ENCODE results near the gene TRPC6. TPM values are rescaled to one million over a fixed set of nuclear protein-coding genes. Genes with fewer than 3 reads are reported as not detected.

TRPC6 gene
- total RNA-seq, 2 experiments from 2014 or later = not detected

- no peak for DNase-seq
- ChIA-PET POLR2A (no interaction called here), CTCF (no interaction called here)
- no peaks in the 10 kb centered on the region for H3K27me3 Mint-ChIP-seq
- no peak overlapping the region for H3K27ac Mint-ChIP-seq
- H3K9me3 Mint-ChIP-seq = no peaks in the 10 kb centered on the region
- H3K4me3 Mint-ChIP-seq = no peak overlapping the region
- H3K36me3 Mint-ChIP-seq (ENCODE audit: low read depth) = no peaks in the 10 kb centered on the region
- H3K4me1 Mint-ChIP-seq = no peaks in the 10 kb centered on the region
Measured at GRCh38 chr11:101509922-101510321, 73.9 kb downstream of the TRPC6 start.

- H3K9me3 Mint-ChIP-seq = no peaks in the 10 kb centered on the region
Measured at GRCh38 chr11:101508370-101508769, 75.4 kb downstream of the TRPC6 start.

GRCh38 chr11:101498891-101499290 lies 84.9 kb downstream of the TRPC6 start:
- Mint-ChIP-seq H3K4me1 (no peaks in the 10 kb centered on the region), H3K9me3 (no peaks in the 10 kb centered on the region), H3K27ac (no peak overlapping the region), H3K27me3 (no peaks in the 10 kb centered on the region), H3K4me3 (no peak overlapping the region), H3K36me3 (ENCODE audit: low read depth) (no peaks in the 10 kb centered on the region)
- POLR2A ChIA-PET = no interaction called here
- CTCF ChIA-PET = no interaction called here
- no peak for DNase-seq

More at GRCh38 chr11:101508370-101508769, 75.4 kb downstream of the TRPC6 start:
- Mint-ChIP-seq H3K4me3 (no peak overlapping the region), H3K27ac (no peak overlapping the region), H3K27me3 (no peaks in the 10 kb centered on the region), H3K4me1 (no peaks in the 10 kb centered on the region), H3K36me3 (ENCODE audit: low read depth) (no peaks in the 10 kb centered on the region)
- POLR2A ChIA-PET = no interaction called here
- CTCF ChIA-PET = no interaction called here
- DNase-seq = no peak

- Mint-ChIP-seq H3K27me3 (no peaks in the 10 kb centered on the region), H3K9me3 (peaks cover 3% of the 10 kb centered on the region), H3K36me3 (ENCODE audit: low read depth) (no peaks in the 10 kb centered on the region), H3K4me3 (no peak overlapping the region), H3K4me1 (no peaks in the 10 kb centered on the region), H3K27ac (no peak overlapping the region)
- POLR2A ChIA-PET = no interaction called here
- DNase-seq = no peak
- CTCF ChIA-PET = no interaction called here
Measured at GRCh38 chr11:101497291-101497690, 86.5 kb downstream of the TRPC6 start.

- no peaks in the 10 kb centered on the region for H3K4me1 Mint-ChIP-seq
- H3K27ac Mint-ChIP-seq = no peak overlapping the region
- no peaks in the 10 kb centered on the region for H3K36me3 Mint-ChIP-seq (ENCODE audit: low read depth)
- DNase-seq = no peak
- ChIA-PET POLR2A (no interaction called here), CTCF (no interaction called here)
- peaks cover 3% of the 10 kb centered on the region for H3K9me3 Mint-ChIP-seq
- no peaks in the 10 kb centered on the region for H3K27me3 Mint-ChIP-seq
- H3K4me3 Mint-ChIP-seq = no peak overlapping the region
Measured at GRCh38 chr11:101487775-101488174, 96.0 kb downstream of the TRPC6 start.

- H3K27me3 Mint-ChIP-seq = no peaks in the 10 kb centered on the region
- POLR2A ChIA-PET = no interaction called here
- H3K4me3 Mint-ChIP-seq = no peak overlapping the region
- no peaks in the 10 kb centered on the region for H3K9me3 Mint-ChIP-seq
- CTCF ChIA-PET = no interaction called here
- no peaks in the 10 kb centered on the region for H3K4me1 Mint-ChIP-seq
- H3K36me3 Mint-ChIP-seq (ENCODE audit: low read depth) = no peaks in the 10 kb centered on the region
- DNase-seq = no peak
- H3K27ac Mint-ChIP-seq = no peak overlapping the region
Measured at GRCh38 chr11:101482556-101483124, 101.2 kb downstream of the TRPC6 start.

GRCh38 chr11:101478587-101479369 lies 105.0 kb downstream of the TRPC6 start:
- no peaks in the 10 kb centered on the region for H3K4me1 Mint-ChIP-seq
- H3K27me3 Mint-ChIP-seq = no peaks in the 10 kb centered on the region
- POLR2A ChIA-PET = no interaction called here

GRCh38 chr11:101477926-101478325 lies 105.9 kb downstream of the TRPC6 start:
- H3K9me3 Mint-ChIP-seq = no peaks in the 10 kb centered on the region
- ChIA-PET POLR2A (no interaction called here), CTCF (interaction anchor here (1.6 kb wide), 1 partner anchor 9 kb away, joined by 3 read pairs; no protein-coding TSS in a partner anchor)
- no peaks in the 10 kb centered on the region for H3K4me1 Mint-ChIP-seq
- no peak overlapping the region for H3K4me3 Mint-ChIP-seq
- no peaks in the 10 kb centered on the region for H3K27me3 Mint-ChIP-seq
- H3K27ac Mint-ChIP-seq = no peak overlapping the region
- DNase-seq = no peak
- H3K36me3 Mint-ChIP-seq (ENCODE audit: low read depth) = no peaks in the 10 kb centered on the region

More at GRCh38 chr11:101478587-101479369, 105.0 kb downstream of the TRPC6 start:
- Mint-ChIP-seq H3K9me3 (no peaks in the 10 kb centered on the region), H3K27ac (no peak overlapping the region), H3K4me3 (no peak overlapping the region), H3K36me3 (ENCODE audit: low read depth) (no peaks in the 10 kb centered on the region)
- no peak for DNase-seq
- CTCF ChIA-PET = interaction anchor here (0.8 to 1.6 kb wide), 2 partner anchors 10 to 13 kb away, joined by 3 to 4 read pairs; no protein-coding TSS in a partner anchor

- no peaks in the 10 kb centered on the region for H3K36me3 Mint-ChIP-seq (ENCODE audit: low read depth)
- H3K27ac Mint-ChIP-seq = no peak overlapping the region
- H3K4me3 Mint-ChIP-seq = no peak overlapping the region
- no peaks in the 10 kb centered on the region for H3K4me1 Mint-ChIP-seq
- H3K27me3 Mint-ChIP-seq = no peaks in the 10 kb centered on the region
- ChIA-PET POLR2A (no interaction called here), CTCF (no interaction called here)
- no peak for DNase-seq
- no peaks in the 10 kb centered on the region for H3K9me3 Mint-ChIP-seq
Measured at GRCh38 chr11:101476191-101476590, 107.6 kb downstream of the TRPC6 start.

- Mint-ChIP-seq H3K27me3 (no peaks in the 10 kb centered on the region), H3K27ac (no peak overlapping the region), H3K9me3 (no peaks in the 10 kb centered on the region), H3K36me3 (ENCODE audit: low read depth) (no peaks in the 10 kb centered on the region), H3K4me3 (no peak overlapping the region), H3K4me1 (no peaks in the 10 kb centered on the region)
- POLR2A ChIA-PET = no interaction called here
- CTCF ChIA-PET = no interaction called here
- DNase-seq = no peak
Measured at GRCh38 chr11:101475699-101476098, 108.1 kb downstream of the TRPC6 start.

- no peaks in the 10 kb centered on the region for H3K36me3 Mint-ChIP-seq (ENCODE audit: low read depth)
- CTCF ChIA-PET = no interaction called here
- no peaks in the 10 kb centered on the region for H3K4me1 Mint-ChIP-seq
- no peak overlapping the region for H3K27ac Mint-ChIP-seq
- POLR2A ChIA-PET = no interaction called here
- no peaks in the 10 kb centered on the region for H3K27me3 Mint-ChIP-seq
- H3K9me3 Mint-ChIP-seq = no peaks in the 10 kb centered on the region
- H3K4me3 Mint-ChIP-seq = no peak overlapping the region
- no peak for DNase-seq
Measured at GRCh38 chr11:101474666-101475065, 109.1 kb downstream of the TRPC6 start.

GRCh38 chr11:101470881-101471520 lies 112.8 kb downstream of the TRPC6 start:
- H3K9me3 Mint-ChIP-seq = no peaks in the 10 kb centered on the region
- H3K36me3 Mint-ChIP-seq (ENCODE audit: low read depth) = no peaks in the 10 kb centered on the region
- no peak overlapping the region for H3K27ac Mint-ChIP-seq
- no peaks in the 10 kb centered on the region for H3K4me1 Mint-ChIP-seq
- H3K27me3 Mint-ChIP-seq = no peaks in the 10 kb centered on the region
- DNase-seq = no peak
- no peak overlapping the region for H3K4me3 Mint-ChIP-seq
- POLR2A ChIA-PET = no interaction called here
- CTCF ChIA-PET = no interaction called here

- POLR2A ChIA-PET = no interaction called here
- no peaks in the 10 kb centered on the region for H3K9me3 Mint-ChIP-seq
- CTCF ChIA-PET = no interaction called here
Measured at GRCh38 chr11:101470419-101470818, 113.4 kb downstream of the TRPC6 start.

More at GRCh38 chr11:101470419-101470818, 113.4 kb downstream of the TRPC6 start:
- Mint-ChIP-seq H3K4me1 (no peaks in the 10 kb centered on the region), H3K4me3 (no peak overlapping the region), H3K27me3 (no peaks in the 10 kb centered on the region), H3K36me3 (ENCODE audit: low read depth) (no peaks in the 10 kb centered on the region), H3K27ac (no peak overlapping the region)
- DNase-seq = no peak
